ENCODE measurements around the gene HGD.
"Not testable (repeated sequence)": the region's sequence is repeated elsewhere in the genome, so short reads cannot be mapped to it uniquely, and the experiment has no call there.

The HGD gene

GRCh38 chr3:120681018-120681417 lies 1.0 kb downstream of the HGD start:
- H3K27ac ChIP-seq, result no peak overlapping the region
- no peak for DNase-seq (ENCODE audit: low spot score)
- POLR2A ChIA-PET (ENCODE audit: low non-redundant PET), result no interaction called here

GRCh38 chr3:120680193-120680894 lies 1.7 kb downstream of the HGD start:
- POLR2A ChIA-PET (ENCODE audit: low non-redundant PET), result no interaction called here
- CTCF ChIA-PET, result no interaction called here
- no peak overlapping the region for H3K27ac ChIP-seq
- no peak for DNase-seq (ENCODE audit: low spot score)
- no peak for TF ChIP-seq CTCF (conservative IDR thresholded peaks at IDR 0.05; ENCODE audit: low read depth)

More at GRCh38 chr3:120681018-120681417, 1.0 kb downstream of the HGD start:
- CTCF ChIA-PET, result no interaction called here
- no peak for TF ChIP-seq CTCF (conservative IDR thresholded peaks at IDR 0.05; ENCODE audit: low read depth)

- no peak overlapping the region for H3K27ac ChIP-seq
- no peak for TF ChIP-seq CTCF (conservative IDR thresholded peaks at IDR 0.05; ENCODE audit: low read depth)
- CTCF ChIA-PET, result interaction anchor here (0.9 kb wide), 1 partner anchor 121 kb away, joined by 6 read pairs; no protein-coding TSS in a partner anchor
- no peak for DNase-seq (ENCODE audit: low spot score)
- POLR2A ChIA-PET (ENCODE audit: low non-redundant PET), result no interaction called here
Measured at GRCh38 chr3:120678984-120679383, 3.1 kb downstream of the HGD start.

- peak; percentile 57 for DNase-seq (ENCODE audit: low spot score)
- ChIA-PET CTCF (interaction anchor here (0.9 kb wide), 1 partner anchor 120 kb away, joined by 6 read pairs; no protein-coding TSS in a partner anchor), POLR2A (ENCODE audit: low non-redundant PET) (no interaction called here)
- no peak for TF ChIP-seq CTCF (conservative IDR thresholded peaks at IDR 0.05; ENCODE audit: low read depth)
- no peak overlapping the region for H3K27ac ChIP-seq
Measured at GRCh38 chr3:120678331-120678947, 3.6 kb downstream of the HGD start.

- DNase-seq (ENCODE audit: low spot score); CTCF ChIA-PET; POLR2A ChIA-PET (ENCODE audit: low non-redundant PET); H3K27ac ChIP-seq: not testable (repeated sequence)
Measured at GRCh38 chr3:120677193-120677592, 4.8 kb downstream of the HGD start.

GRCh38 chr3:120673116-120673515 lies 8.9 kb downstream of the HGD start:
- POLR2A ChIA-PET (ENCODE audit: low non-redundant PET), result no interaction called here
- CTCF ChIA-PET, result interaction anchor here (0.8 kb wide), 1 partner anchor 429 kb away, joined by 4 read pairs; no protein-coding TSS in a partner anchor
- TF ChIP-seq CTCF (conservative IDR thresholded peaks at IDR 0.05; ENCODE audit: low read depth), result no peak
- no peak overlapping the region for H3K27ac ChIP-seq
- DNase-seq (ENCODE audit: low spot score), result no peak

GRCh38 chr3:120670576-120670975 lies 11.5 kb downstream of the HGD start:
- ChIA-PET POLR2A (ENCODE audit: low non-redundant PET) (no interaction called here), CTCF (no interaction called here)
- TF ChIP-seq CTCF (conservative IDR thresholded peaks at IDR 0.05; ENCODE audit: low read depth), result no peak
- no peak for DNase-seq (ENCODE audit: low spot score)
- no peak overlapping the region for H3K27ac ChIP-seq

Measured in RWPE1 (cell line).